IMR-90 (cell line): ENCODE data around the gene KLHL42. TPM values are rescaled to one million over a fixed set of nuclear protein-coding genes. Genes with fewer than 3 reads are reported as not detected.
A peak's percentile ranks its signal among the peaks of the same experiment; 100 is the strongest.

ENCODE experiments used
- ATAC-seq: fragments of 200-7000 bp; cut with Tn5 transposase; 2 replicates; pipeline ENCODE4 v1.9.1; 2020; ENCODE audit warnings: low read depth, mild to moderate bottlenecking, moderate library complexity
- BruUV-seq: library from RNA; stranded (reverse); fragments of 400-500 nt; replicated peaks from 2 replicates; lab custom pipeline; 2021; lab: Mats Ljungman, UMichigan
- CTCF ChIA-PET: fragments of 300-600 bp; formaldehyde crosslinking; extraction: SDS; loops from one replicate; lab custom pipeline; 2021; ENCODE audit warnings: antibody characterized with exemption; lab: Yijun Ruan, JAX
- POLR2A ChIA-PET: fragments of 300-600 bp; sonication (Branson Sonifier 250); formaldehyde crosslinking; loops from one replicate; lab custom pipeline; 2022; ENCODE audit warnings: antibody characterized with exemption; ENCODE audit not compliant: unreplicated experiment; lab: Charles Lee
- DNase-seq: peaks from one replicate; pipeline ENCODE4 v3.0.0; 2013
- H2AFZ ChIP-seq: replicated peaks from 2 replicates; pipeline ENCODE3; 2013; ENCODE audit warnings: low read length, mild to moderate bottlenecking; ENCODE audit not compliant: poor library complexity
- H2AK5ac ChIP-seq: 2 replicates; pipeline ENCODE4 v1.6.1; 2013; ENCODE audit warnings: low read depth, low read length, inconsistent platforms
- H2AK9ac ChIP-seq: replicated peaks from 2 replicates; pipeline ENCODE3; 2013; ENCODE audit warnings: mild to moderate bottlenecking, low read depth, low read length, moderate library complexity; ENCODE audit not compliant: poor library complexity
- H2BK120ac ChIP-seq: 2 replicates; pipeline ENCODE4 v1.6.1; 2013; ENCODE audit warnings: low read depth, low read length, inconsistent platforms
- H2BK15ac ChIP-seq: 3 replicates; pipeline ENCODE4 v1.6.1; 2013; ENCODE audit warnings: low read depth, low read length, inconsistent platforms
- H2BK20ac ChIP-seq: 2 replicates; pipeline ENCODE4 v1.6.1; 2013; ENCODE audit warnings: low read depth, mild to moderate bottlenecking, inconsistent platforms, low read length, moderate library complexity
- H2BK5ac ChIP-seq: 2 replicates; pipeline ENCODE4 v1.6.1; 2013; ENCODE audit warnings: mild to moderate bottlenecking, low read depth, low read length, inconsistent platforms; ENCODE audit not compliant: poor library complexity, severe bottlenecking
- H3K14ac ChIP-seq: replicated peaks from 2 replicates; pipeline ENCODE4 v1.6.1; 2013; ENCODE audit warnings: low read depth, low read length, inconsistent platforms
- H3K18ac ChIP-seq: 2 replicates; pipeline ENCODE4 v1.6.1; 2013; ENCODE audit warnings: low read depth, low read length, control low read depth
- H3K23ac ChIP-seq: 2 replicates; pipeline ENCODE4 v1.6.1; 2013; ENCODE audit warnings: low read depth, low read length, inconsistent platforms
- H3K27ac ChIP-seq: 2 replicates; pipeline ENCODE4 v1.5.1; 2013; ENCODE audit warnings: mild to moderate bottlenecking, control low read depth, low read length; ENCODE audit not compliant: insufficient read depth
- H3K27me3 ChIP-seq: 2 replicates; pipeline ENCODE4 v1.6.1; 2013; ENCODE audit warnings: low read length; ENCODE audit not compliant: control insufficient read depth, insufficient read depth
- H3K36me3 ChIP-seq: 2 replicates; pipeline ENCODE4 v1.6.1; 2013; ENCODE audit warnings: low read length, mixed read lengths; ENCODE audit not compliant: control insufficient read depth, insufficient read depth
- H3K4ac ChIP-seq: 2 replicates; pipeline ENCODE4 v1.6.1; 2013; ENCODE audit warnings: low read depth, low read length, inconsistent platforms
- H3K4me1 ChIP-seq: 2 replicates; pipeline ENCODE4 v1.6.1; 2013; ENCODE audit warnings: low read length, mixed read lengths; ENCODE audit not compliant: control insufficient read depth, insufficient read depth
- H3K4me2 ChIP-seq: 2 replicates; pipeline ENCODE4 v1.6.1; 2013; ENCODE audit warnings: low read depth, mild to moderate bottlenecking, control low read depth, low read length, moderate library complexity
- H3K4me3 ChIP-seq: 2 replicates; pipeline ENCODE4 v1.5.1; 2013; ENCODE audit warnings: low read depth, mild to moderate bottlenecking, control low read depth, low read length, moderate library complexity; ENCODE audit not compliant: insufficient read depth
- H3K56ac ChIP-seq: 2 replicates; pipeline ENCODE4 v1.6.1; 2013; ENCODE audit warnings: low read length, inconsistent platforms; ENCODE audit not compliant: insufficient read depth; ENCODE audit errors: extremely low read depth
- H3K79me1 ChIP-seq, 2 experiments: 2 replicates each; pipeline ENCODE4 v1.6.1; 2013; ENCODE audit warnings: low read length in 2 of 2, inconsistent platforms in 1 of 2, low read depth in 1 of 2
- H3K9ac ChIP-seq: 2 replicates; pipeline ENCODE4 v1.6.1; 2013; ENCODE audit warnings: low read depth, low read length, control low read depth
- H3K9me1 ChIP-seq: 2 replicates; pipeline ENCODE4 v1.6.1; 2013; ENCODE audit warnings: low read length, inconsistent platforms; ENCODE audit not compliant: insufficient read depth
- H3K9me3 ChIP-seq: 2 replicates; pipeline ENCODE4 v1.6.1; 2013; ENCODE audit warnings: low read length; ENCODE audit not compliant: control insufficient read depth, insufficient read depth
- H4K20me1 ChIP-seq: 2 replicates; pipeline ENCODE4 v1.6.1; 2013; ENCODE audit warnings: low read length, inconsistent platforms; ENCODE audit not compliant: insufficient read depth
- H4K5ac ChIP-seq: 2 replicates; pipeline ENCODE4 v1.6.1; 2013; ENCODE audit warnings: mild to moderate bottlenecking, low read depth, low read length, control low read depth
- H4K8ac ChIP-seq, 2 experiments: 2 replicates each; pipeline ENCODE4 v1.6.1; 2013; ENCODE audit warnings: low read depth in 2 of 2, low read length in 2 of 2, control low read depth in 1 of 2, inconsistent platforms in 1 of 2
- H4K91ac ChIP-seq: 2 replicates; pipeline ENCODE4 v1.6.1; 2013; ENCODE audit warnings: low read depth, low read length, inconsistent platforms; ENCODE audit not compliant: insufficient read depth
- BHLHE40 ChIP-seq: fragments of 150-350 bp; IDR thresholded peaks from 2 replicates; pipeline ENCODE4 v1.6.1; 2016; ENCODE audit warnings: mild to moderate bottlenecking, low read depth, low read length
- ELK1 ChIP-seq: fragments of 150-350 bp; IDR thresholded peaks from 2 replicates; pipeline ENCODE4 v1.6.1; 2016; ENCODE audit warnings: low read depth, mild to moderate bottlenecking, low read length, moderate library complexity, borderline replicate concordance
- WGBS, 2 experiments: methylation state at CpG; one replicate each; pipeline versions ENCODE4 v1.1.5 to v1.1.7; 2013; ENCODE audit warnings: missing lambda C conversion rate in 2 of 2; ENCODE audit not compliant: insufficient read length in 1 of 2; ENCODE audit errors: extremely low coverage in 2 of 2; 5-methylcytosine and 5-hydroxymethylcytosine counted together
- dilution Hi-C: fragments of 300-500 bp; cut with HindIII; formaldehyde crosslinking; loops from one replicate; pipeline ENCODE4 v1.14.3; 2018; ENCODE audit warnings: low sequenced_read_pairs; ENCODE audit not compliant: unreplicated experiment
- in situ Hi-C: fragments of 300-500 bp; cut with MboI; formaldehyde crosslinking; loops from 3 replicates; pipeline ENCODE4 v1.14.3; 2019; ENCODE audit warnings: low sequenced_read_pairs, inconsistent platforms, mixed read lengths
- intact Hi-C: fragments of 100-400 bp; cut with micrococcal nuclease; formaldehyde crosslinking; loops from 2 replicates; pipeline ENCODE4 v1.10.0; 2022
- polyA plus RNA-seq, 3 experiments: library from polyadenylated mRNA; depleted of rRNA; stranded (reverse); fragments of >200 nt; gene quantifications; 2 replicates each; pipeline ENCODE4 v1.2.3, GENCODE V29; 2012; ENCODE audit warnings: low replicate concordance in 1 of 3
- total RNA-seq: library from RNA; depleted of rRNA; stranded (reverse); fragments of >200 nt; gene quantifications from 2 replicates; pipeline ENCODE4 v1.2.3, GENCODE V29; 2012

KLHL42 gene
- total and polyA plus RNA-seq, 2 of the 4 experiments (the other 2 are of a cell fraction): 16.7 to 28.3 TPM

- intact Hi-C loops: loop anchor here (5.0 kb wide), 2 partner anchors 99 to 329 kb away; no protein-coding TSS in a partner anchor
- H3K4me3 ChIP-seq: no peak overlapping the region
- peaks cover 6% of the 10 kb centered on the region; the same call in 1 of the 2 replicates for H3K4me1 ChIP-seq
- H3K23ac ChIP-seq: peak overlapping the region; percentile 66; the same call in 1 of the 2 replicates
- H2BK15ac ChIP-seq: peak overlapping the region; percentile 18; the same call in 1 of the 3 replicates
- H2BK120ac ChIP-seq: peak overlapping the region; percentile 30; the same call in 1 of the 2 replicates
- dilution Hi-C loops: no loop called here
- DNase-seq (peak; percentile 84), ATAC-seq (peak; percentile 86)
- H3K36me3 ChIP-seq: no peaks in the 10 kb centered on the region
- no peak overlapping the region for H3K9ac ChIP-seq
- no peak overlapping the region for H3K18ac ChIP-seq
- H3K4me2 ChIP-seq: peak overlapping the region; percentile 2; the same call in 1 of the 2 replicates
- H3K9me1 ChIP-seq: peaks cover 3% of the 10 kb centered on the region; the same call in 1 of the 2 replicates
- POLR2A ChIA-PET: no interaction called here
- no peak overlapping the region for H4K5ac ChIP-seq
- no peak overlapping the region for H4K8ac ChIP-seq
- WGBS, 2 experiments: no CpG with 5 or more reads among the region's 8 CpGs
- no peak overlapping the region for H2AK5ac ChIP-seq
- H2BK5ac ChIP-seq: no peak overlapping the region
- H3K14ac ChIP-seq: peak overlapping the region; percentile 5; the same call in 1 of the 2 replicates
- H2AFZ ChIP-seq: peak overlapping the region; percentile 62
- no peaks in the 10 kb centered on the region for H3K27me3 ChIP-seq
- TF ChIP-seq BHLHE40 (peak; percentile 62), ELK1 (no peak)
- no peak overlapping the region for H3K27ac ChIP-seq
- H3K9me3 ChIP-seq: no peaks in the 10 kb centered on the region
- H3K79me1 ChIP-seq: no peaks in the 10 kb centered on the region
- BruUV-seq: no TSS peak
- no peak overlapping the region for H3K56ac ChIP-seq
- CTCF ChIA-PET: no interaction called here
- no peak overlapping the region; the same call in 1 of the 2 replicates for H4K91ac ChIP-seq
- no peak overlapping the region for H2AK9ac ChIP-seq
- H3K4ac ChIP-seq: peak overlapping the region; percentile 47
- no peak overlapping the region for H2BK20ac ChIP-seq
- H4K20me1 ChIP-seq: no peaks in the 10 kb centered on the region
- in situ Hi-C loops: no loop called here
Measured at GRCh38 chr12:27843714-27844245, 63.7 kb downstream of the KLHL42 start.
